Right lobe of liver (tissue), 4 donors: Measurements from ENCODE around the gene ADAMTS2.

ENCODE experiments used
- CTCF ChIP-seq, 4 donors: fragments of 200-600 bp in 3 of 4; fragments of 450-650 bp in 1 of 4; IDR thresholded peaks; one replicate each; pipeline versions ENCODE4 v1.5.1 to v1.8.0; 2016 to 2022; ENCODE audit warnings: antibody characterized with exemption in 4 of 4, mild to moderate bottlenecking in 2 of 4
- POLR2A ChIP-seq: fragments of 450-650 bp; IDR thresholded peaks from one replicate; pipeline ENCODE4 v1.6.1; 2017; ENCODE audit warnings: antibody characterized with exemption, mild to moderate bottlenecking
- donor health status: DM: no; HTN: no; CAD: no.
- donor health status: DM: no; HTN: no; CAD: no.
- donor health status: DM: no; HTN: yes; CAD: no.

GRCh38 chr5:179311091-179311470 lies 34.2 kb downstream of the ADAMTS2 start:
- TF ChIP-seq CTCF (IDR thresholded peaks at IDR 0.05) (no peak), POLR2A (no peak)
